Testis (tissue), 3 donors: ENCODE data around the gene SEC63. TPM values are rescaled to one million over a fixed set of nuclear protein-coding genes. Genes with fewer than 3 reads are reported as not detected.
"Not testable (repeated sequence)": the region's sequence is repeated elsewhere in the genome, so short reads cannot be mapped to it uniquely, and the experiment has no call there.

Source experiments
- DNase-seq: peaks from one replicate; pipeline ENCODE4 v3.0.0-alpha.2; 2019
- H3K27ac ChIP-seq, 2 donors: fragments of 200-600 bp; sonication (generic); one replicate each; pipeline ENCODE4 v1.5.1; 2019
- H3K27me3 ChIP-seq: fragments of 200-600 bp; sonication (generic); one replicate; pipeline ENCODE4 v1.5.1; 2019
- H3K36me3 ChIP-seq: fragments of 200-600 bp; sonication (generic); one replicate; pipeline ENCODE4 v1.5.1; 2017; ENCODE audit warnings: low read depth; ENCODE audit errors: missing control alignments
- H3K4me1 ChIP-seq: fragments of 200-600 bp; sonication (generic); one replicate; pipeline ENCODE4 v1.5.1; 2019
- H3K4me3 ChIP-seq, 2 donors: fragments of 200-600 bp; sonication (generic); one replicate each; pipeline ENCODE4 v1.5.1; 2017 to 2019
- H3K9me3 ChIP-seq: fragments of 200-600 bp; sonication (generic); one replicate; pipeline ENCODE4 v1.5.1; 2017
- CTCF ChIP-seq, 3 experiments: fragments of 450-650 bp in 2 of 3; fragments of 200-600 bp in 1 of 3; sonication (generic) in 1 of 3; IDR thresholded peaks; one replicate each; pipeline ENCODE4 v1.5.1; 2016 to 2019; ENCODE audit warnings: antibody characterized with exemption in 3 of 3, mild to moderate bottlenecking in 2 of 3, moderate library complexity in 1 of 3
- POLR2A ChIP-seq: fragments of 450-650 bp; IDR thresholded peaks from one replicate; pipeline ENCODE4 v1.6.1; 2017; ENCODE audit warnings: antibody characterized with exemption, mild to moderate bottlenecking, moderate library complexity
- WGBS, 2 donors: methylation state at CpG; one replicate each; pipeline ENCODE4 v1.1.5; 2018; 5-methylcytosine and 5-hydroxymethylcytosine counted together
- intact Hi-C: fragments of 100-400 bp; cut with DNase I; formaldehyde crosslinking; loops from one replicate; pipeline ENCODE4 v1.15.1; 2023; ENCODE audit warnings: low total_unique reads
- polyA plus RNA-seq: library from polyadenylated mRNA; stranded (reverse); fragments of 350-450 nt; fragmentation: Illumina TruSeq; extraction: RNeasy Lipid Tissue Mini Kit (QIAGEN cat#74804); gene quantifications from one replicate; pipeline ENCODE4 v1.2.3, GENCODE V29; 2014; ENCODE audit warnings: low read depth, low replicate concordance; ENCODE audit not compliant: insufficient read depth
- total RNA-seq, 2 donors: library from RNA; depleted of rRNA; stranded (reverse); fragments of >200 nt; gene quantifications; one replicate each; pipeline ENCODE4 v1.2.3, GENCODE V29; 2016

SEC63 gene
- total and polyA plus RNA-seq, 3 donors from 2014 or later, result 53.4 to 68.1 (median 64.9) TPM

GRCh38 chr6:107911692-107912091 lies 46.3 kb downstream of the SEC63 start:
- DNase-seq, result no peak
- intact Hi-C loops, result no loop called here
- WGBS, 2 donors, result 80% methylated on average over 1 of the region's 1 CpG

GRCh38 chr6:107894809-107895396 lies 63.1 kb downstream of the SEC63 start:
- H3K9me3 ChIP-seq, result no peaks in the 10 kb centered on the region
- no peak overlapping the region for H3K4me3 ChIP-seq
- no peak for DNase-seq
- no peaks in the 10 kb centered on the region for H3K4me1 ChIP-seq
- TF ChIP-seq CTCF (IDR thresholded peaks at IDR 0.05) (no peak), POLR2A (no peak)
- H3K27ac ChIP-seq, result no peak overlapping the region
- intact Hi-C loops, result no loop called here
- no peaks in the 10 kb centered on the region for H3K27me3 ChIP-seq
- H3K36me3 ChIP-seq, result no peaks in the 10 kb centered on the region

More at GRCh38 chr6:107911692-107912091, 46.3 kb downstream of the SEC63 start:
- no peak for TF ChIP-seq CTCF (IDR thresholded peaks at IDR 0.05)
- TF ChIP-seq POLR2A, result no peak
- H3K4me3 ChIP-seq, result no peak overlapping the region
- no peaks in the 10 kb centered on the region for H3K27me3 ChIP-seq
- H3K36me3 ChIP-seq, result no peaks in the 10 kb centered on the region
- no peaks in the 10 kb centered on the region for H3K9me3 ChIP-seq
- H3K4me1 ChIP-seq, result no peaks in the 10 kb centered on the region
- no peak overlapping the region for H3K27ac ChIP-seq

- H3K9me3 ChIP-seq, H3K27ac ChIP-seq, H3K27me3 ChIP-seq, H3K4me1 ChIP-seq, H3K36me3 ChIP-seq, DNase-seq, H3K4me3 ChIP-seq, intact Hi-C loops: not testable (repeated sequence)
- 97 to 98% methylated on average over 4 of the region's 4 CpGs for WGBS, 2 donors
Measured at GRCh38 chr6:107890431-107890830, 67.6 kb downstream of the SEC63 start.

- H3K36me3 ChIP-seq, intact Hi-C loops, H3K27ac ChIP-seq, H3K4me1 ChIP-seq, DNase-seq, H3K9me3 ChIP-seq, H3K27me3 ChIP-seq, H3K4me3 ChIP-seq: not testable (repeated sequence)
- WGBS, 2 donors, result 97 to 98% methylated on average over 5 of the region's 5 CpGs
Measured at GRCh38 chr6:107885950-107886349, 72.1 kb downstream of the SEC63 start.

- Histone ChIP-seq H3K4me3 (no peak overlapping the region), H3K4me1 (no peaks in the 10 kb centered on the region), H3K27ac (no peak overlapping the region), H3K36me3 (no peaks in the 10 kb centered on the region), H3K27me3 (no peaks in the 10 kb centered on the region), H3K9me3 (no peaks in the 10 kb centered on the region)
- WGBS, 2 donors, result 76 to 86% methylated on average over 3 of the region's 3 CpGs
- DNase-seq, result no peak
- intact Hi-C loops, result no loop called here
- TF ChIP-seq POLR2A, result no peak
- TF ChIP-seq CTCF (IDR thresholded peaks at IDR 0.05), result no peak
Measured at GRCh38 chr6:107879941-107880340, 78.1 kb downstream of the SEC63 start.

- no peak for DNase-seq
- no peak for TF ChIP-seq CTCF (IDR thresholded peaks at IDR 0.05)
- no peak for TF ChIP-seq POLR2A
- Histone ChIP-seq H3K4me3 (no peak overlapping the region), H3K9me3 (no peaks in the 10 kb centered on the region), H3K4me1 (no peaks in the 10 kb centered on the region), H3K27ac (no peak overlapping the region), H3K36me3 (no peaks in the 10 kb centered on the region), H3K27me3 (no peaks in the 10 kb centered on the region)
- WGBS, 2 donors, result 95 to 100% methylated on average over 1 of the region's 1 CpG
- intact Hi-C loops, result no loop called here
Measured at GRCh38 chr6:107877968-107878367, 80.0 kb downstream of the SEC63 start.
